Adipocyte (in vitro differentiated cells): ENCODE measurements around the gene VRTN.
A peak's percentile ranks its signal among the peaks of the same experiment; 100 is the strongest.

ENCODE experiments used
- DNase-seq: peaks from one replicate; pipeline ENCODE4 v3.0.0-alpha.2; 2015; ENCODE audit warnings: low read depth
- H3K27me3 ChIP-seq: replicated peaks from 2 replicates; pipeline ENCODE4 v1.7.0; 2013; ENCODE audit warnings: mild to moderate bottlenecking, low read length, moderate library complexity; ENCODE audit not compliant: control insufficient read depth, insufficient read depth
- H3K36me3 ChIP-seq: 2 replicates; pipeline ENCODE4 v1.7.0; 2013; ENCODE audit warnings: low read length, mild to moderate bottlenecking, moderate library complexity; ENCODE audit not compliant: control insufficient read depth, insufficient read depth, severe bottlenecking
- H3K4me1 ChIP-seq: 2 replicates; pipeline ENCODE4 v1.7.0; 2013; ENCODE audit warnings: mild to moderate bottlenecking, low read length, moderate library complexity; ENCODE audit not compliant: control insufficient read depth, insufficient read depth
- H3K4me3 ChIP-seq: 2 replicates; pipeline ENCODE4 v1.7.0; 2013; ENCODE audit warnings: mild to moderate bottlenecking, low read length, moderate library complexity
- H3K9ac ChIP-seq: 2 replicates; pipeline ENCODE4 v1.7.0; 2013; ENCODE audit warnings: mild to moderate bottlenecking, low read length, moderate library complexity
- H3K9me3 ChIP-seq: 2 replicates; pipeline ENCODE4 v1.7.0; 2013; ENCODE audit warnings: mild to moderate bottlenecking, low read length, moderate library complexity; ENCODE audit not compliant: control insufficient read depth

VRTN gene

GRCh38 chr14:74400031-74400685, 51.9 kb downstream of the VRTN start:
- H3K9ac ChIP-seq, result no peak overlapping the region
- H3K9me3 ChIP-seq, result no peaks in the 10 kb centered on the region
- peaks cover 16% of the 10 kb centered on the region for H3K4me1 ChIP-seq
- H3K36me3 ChIP-seq, result no peaks in the 10 kb centered on the region
- no peak overlapping the region for H3K4me3 ChIP-seq
- peak; percentile 16 for DNase-seq
- H3K27me3 ChIP-seq, result peaks cover 81% of the 10 kb centered on the region

- Histone ChIP-seq H3K9me3 (no peaks in the 10 kb centered on the region), H3K27me3 (peaks cover 84% of the 10 kb centered on the region), H3K4me1 (peaks cover 16% of the 10 kb centered on the region), H3K36me3 (no peaks in the 10 kb centered on the region), H3K9ac (no peak overlapping the region), H3K4me3 (no peak overlapping the region)
- DNase-seq, result no peak
Measured at GRCh38 chr14:74400919-74401503, 52.7 kb downstream of the VRTN start.

- peak; percentile 15 for DNase-seq
- Histone ChIP-seq H3K4me3 (no peak overlapping the region), H3K9ac (no peak overlapping the region), H3K4me1 (peaks cover 16% of the 10 kb centered on the region), H3K27me3 (peaks cover 84% of the 10 kb centered on the region), H3K36me3 (no peaks in the 10 kb centered on the region), H3K9me3 (no peaks in the 10 kb centered on the region)
Measured at GRCh38 chr14:74401504-74402241, 53.4 kb downstream of the VRTN start.

- Histone ChIP-seq H3K27me3 (peaks cover 80% of the 10 kb centered on the region), H3K4me3 (no peak overlapping the region), H3K9me3 (no peaks in the 10 kb centered on the region), H3K9ac (no peak overlapping the region), H3K36me3 (no peaks in the 10 kb centered on the region), H3K4me1 (peaks cover 16% of the 10 kb centered on the region)
- no peak for DNase-seq
Measured at GRCh38 chr14:74402401-74403251, 54.4 kb downstream of the VRTN start.

GRCh38 chr14:74403619-74404417, 55.5 kb downstream of the VRTN start:
- Histone ChIP-seq H3K9ac (no peak overlapping the region), H3K36me3 (no peaks in the 10 kb centered on the region), H3K4me1 (peaks cover 16% of the 10 kb centered on the region), H3K4me3 (no peak overlapping the region), H3K27me3 (peaks cover 72% of the 10 kb centered on the region), H3K9me3 (no peaks in the 10 kb centered on the region)
- no peak for DNase-seq

GRCh38 chr14:74404435-74404834, 56.2 kb downstream of the VRTN start:
- Histone ChIP-seq H3K9ac (no peak overlapping the region), H3K9me3 (no peaks in the 10 kb centered on the region), H3K4me1 (peaks cover 16% of the 10 kb centered on the region), H3K36me3 (no peaks in the 10 kb centered on the region), H3K27me3 (peaks cover 73% of the 10 kb centered on the region), H3K4me3 (no peak overlapping the region)
- DNase-seq, result no peak

GRCh38 chr14:74405663-74406062, 57.4 kb downstream of the VRTN start:
- Histone ChIP-seq H3K9ac (no peak overlapping the region), H3K27me3 (peaks cover 73% of the 10 kb centered on the region), H3K4me1 (peaks cover 16% of the 10 kb centered on the region), H3K9me3 (no peaks in the 10 kb centered on the region), H3K36me3 (no peaks in the 10 kb centered on the region), H3K4me3 (no peak overlapping the region)
- no peak for DNase-seq

GRCh38 chr14:74407021-74407800, 58.9 kb downstream of the VRTN start:
- no peak overlapping the region for H3K9ac ChIP-seq
- no peaks in the 10 kb centered on the region for H3K9me3 ChIP-seq
- no peaks in the 10 kb centered on the region for H3K36me3 ChIP-seq
- peaks cover under 1% of the 10 kb centered on the region for H3K4me1 ChIP-seq
- no peak for DNase-seq
- peaks cover 75% of the 10 kb centered on the region for H3K27me3 ChIP-seq
- H3K4me3 ChIP-seq, result no peak overlapping the region

- Histone ChIP-seq H3K4me3 (no peak overlapping the region), H3K36me3 (no peaks in the 10 kb centered on the region), H3K9me3 (no peaks in the 10 kb centered on the region), H3K4me1 (no peaks in the 10 kb centered on the region), H3K9ac (no peak overlapping the region), H3K27me3 (peaks cover 75% of the 10 kb centered on the region)
- no peak for DNase-seq
Measured at GRCh38 chr14:74407801-74408154, 59.5 kb downstream of the VRTN start.

- H3K9me3 ChIP-seq, result no peaks in the 10 kb centered on the region
- H3K4me3 ChIP-seq, result no peak overlapping the region
- H3K27me3 ChIP-seq, result peaks cover 77% of the 10 kb centered on the region
- no peak for DNase-seq
- H3K4me1 ChIP-seq, result no peaks in the 10 kb centered on the region
- H3K9ac ChIP-seq, result no peak overlapping the region
- H3K36me3 ChIP-seq, result no peaks in the 10 kb centered on the region
Measured at GRCh38 chr14:74408870-74409269, 60.6 kb downstream of the VRTN start.
